Adrenal gland (tissue), 12 donors: ENCODE results near the gene ASTN2. TPM values are rescaled to one million over a fixed set of nuclear protein-coding genes. Genes with fewer than 3 reads are reported as not detected.

Experiments used
- DNase-seq, 7 donors: peaks; one replicate each; pipeline ENCODE4 v3.0.0-alpha.2; 2019 to 2020
- H3K27ac ChIP-seq, 5 donors: fragments of 200-600 bp; sonication (generic) in 4 of 5; 1 replicate in 3 of 5; 2 replicates in 2 of 5; pipeline versions ENCODE4 v1.5.1 to v1.8.0; 2016 to 2020; ENCODE audit warnings: mild to moderate bottlenecking in 1 of 5
- H3K27me3 ChIP-seq: fragments of 200-600 bp; 2 replicates; pipeline ENCODE4 v1.8.0; 2021
- H3K36me3 ChIP-seq, 2 donors: fragments of 200-600 bp; replicated peaks in 1 of 2; 1 replicate in 1 of 2; 2 replicates in 1 of 2; pipeline versions ENCODE4 v1.5.1 to v1.8.0; 2018 to 2022
- H3K4me1 ChIP-seq, 2 donors: fragments of 200-600 bp; replicated peaks in 1 of 2; 1 replicate in 1 of 2; 2 replicates in 1 of 2; pipeline versions ENCODE4 v1.5.1 to v1.8.0; 2018 to 2021
- H3K4me3 ChIP-seq, 4 donors: fragments of 200-600 bp; sonication (generic) in 3 of 4; one replicate each; pipeline ENCODE4 v1.5.1; 2016 to 2018
- H3K9me3 ChIP-seq, 3 donors: fragments of 200-600 bp; sonication (generic) in 1 of 3; replicated peaks in 1 of 3; 1 replicate in 2 of 3; 2 replicates in 1 of 3; pipeline versions ENCODE4 v1.5.1 to v1.8.0; 2016 to 2021
- POLR2A ChIP-seq, 2 donors: fragments of 450-650 bp; IDR thresholded peaks; one replicate each; pipeline ENCODE4 v1.6.1; 2017; ENCODE audit warnings: antibody characterized with exemption in 2 of 2, mild to moderate bottlenecking in 2 of 2, moderate library complexity in 1 of 2
- WGBS, 4 donors: extraction: QIAGEN DNeasy Blood & Tissue Kit in 2 of 4; methylation state at CpG; one replicate each; pipeline versions ENCODE4 v1.1.5 to v1.1.7; 2013 to 2017; 5-methylcytosine and 5-hydroxymethylcytosine counted together
- intact Hi-C, 2 donors: fragments of 100-400 bp; cut with DNase I; formaldehyde crosslinking; loops; one replicate each; pipeline versions ENCODE4 v1.14.1 to v1.15.0; 2022 to 2023
- polyA plus RNA-seq, 3 donors: library from polyadenylated mRNA; stranded (reverse); fragments of 200-250 nt in 2 of 3; fragments of 350-450 nt in 1 of 3; fragmentation: Illumina TruSeq in 1 of 3; extraction: RNeasy Lipid Tissue Mini Kit (QIAGEN cat#74804) in 1 of 3; gene quantifications; one replicate each; pipeline ENCODE4 v1.2.3, GENCODE V29; 2013 to 2014
- total RNA-seq, 9 donors: library from RNA; depleted of rRNA in 4 of 9; stranded (reverse); fragments of >200 nt in 4 of 9; fragments of 120-200 nt in 1 of 9; fragmentation: NEBNext Ultra II Directional in 1 of 9; extraction: Animal tissue kit (Norgen Biotek cat#: 25700) in 1 of 9; gene quantifications; one replicate each; pipeline versions ENCODE4 v1.1.0 to v1.2.4, GENCODE V29; 2013 to 2023
- TF ChIP-seq, protein P1 (sequence below), 6 experiments: fragments of 450-650 bp in 4 of 6; fragments of 200-600 bp in 2 of 6; sonication (generic) in 1 of 6; IDR thresholded peaks; 1 replicate in 5 of 6; 2 replicates in 1 of 6; pipeline versions ENCODE4 v1.5.1 to v1.8.0; 2016 to 2021; ENCODE audit warnings: antibody characterized with exemption in 6 of 6, mild to moderate bottlenecking in 2 of 6, moderate library complexity in 1 of 6
- donor health status: healthy with polysubstance abuse.
- donor health status: Bipolar disorder and iron deficiency.
- donor health status: DM: yes; HTN: yes; CAD: no.
- donor health status: DM: no; HTN: no; CAD: no.
- donor health status: DM: no; HTN: no; CAD: no.
- donor health status: DM: yes; HTN: yes; CAD: no.

ASTN2 gene
- total and polyA plus RNA-seq, 12 donors, result 2.5 to 15.6 (median 6.8) TPM

DNA sequence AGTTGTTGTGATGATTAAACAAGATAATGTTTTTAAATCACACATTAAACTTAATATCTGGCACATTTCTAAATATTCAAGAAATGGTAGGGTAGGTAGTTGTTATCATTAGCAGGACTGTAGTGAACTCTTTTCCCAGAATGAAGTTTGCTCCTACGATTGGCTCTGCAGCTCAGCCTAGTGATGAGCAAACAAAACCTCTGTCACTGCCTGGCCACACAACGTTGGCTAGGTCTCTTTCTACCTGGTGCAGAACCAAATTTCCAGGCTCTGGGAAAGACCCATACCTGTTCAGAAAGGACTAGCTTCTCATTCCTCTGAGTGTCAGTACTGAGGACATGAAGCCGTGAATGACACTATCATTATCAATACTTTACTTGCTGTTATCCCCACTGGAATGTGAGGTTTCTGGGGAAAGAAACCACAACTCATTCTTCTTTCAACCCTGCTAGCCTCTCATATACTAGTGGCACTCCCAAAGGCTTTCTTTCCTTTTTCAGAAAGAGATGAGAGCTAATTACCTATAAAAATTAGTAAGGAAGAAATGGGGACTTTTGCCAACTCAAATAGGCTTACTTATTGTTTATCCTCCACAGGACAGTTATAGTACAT is 947.0 kb downstream of the ASTN2 start:
- Histone ChIP-seq H3K36me3 (no peaks in the 10 kb centered on the region), H3K9me3 (no peaks in the 10 kb centered on the region), H3K27me3 (no peaks in the 10 kb centered on the region), H3K27ac (no peak overlapping the region), H3K4me3 (no peak overlapping the region), H3K4me1 (no peaks in the 10 kb centered on the region)
- intact Hi-C loops, result no loop called here
- DNase-seq, result no peak
- 84 to 96% (median 85%) methylated on average over 3 of the region's 3 CpGs for WGBS, 4 donors
- TF ChIP-seq POLR2A (IDR thresholded peaks at IDR 0.05), result no peak
- TF ChIP-seq, protein P1, sequence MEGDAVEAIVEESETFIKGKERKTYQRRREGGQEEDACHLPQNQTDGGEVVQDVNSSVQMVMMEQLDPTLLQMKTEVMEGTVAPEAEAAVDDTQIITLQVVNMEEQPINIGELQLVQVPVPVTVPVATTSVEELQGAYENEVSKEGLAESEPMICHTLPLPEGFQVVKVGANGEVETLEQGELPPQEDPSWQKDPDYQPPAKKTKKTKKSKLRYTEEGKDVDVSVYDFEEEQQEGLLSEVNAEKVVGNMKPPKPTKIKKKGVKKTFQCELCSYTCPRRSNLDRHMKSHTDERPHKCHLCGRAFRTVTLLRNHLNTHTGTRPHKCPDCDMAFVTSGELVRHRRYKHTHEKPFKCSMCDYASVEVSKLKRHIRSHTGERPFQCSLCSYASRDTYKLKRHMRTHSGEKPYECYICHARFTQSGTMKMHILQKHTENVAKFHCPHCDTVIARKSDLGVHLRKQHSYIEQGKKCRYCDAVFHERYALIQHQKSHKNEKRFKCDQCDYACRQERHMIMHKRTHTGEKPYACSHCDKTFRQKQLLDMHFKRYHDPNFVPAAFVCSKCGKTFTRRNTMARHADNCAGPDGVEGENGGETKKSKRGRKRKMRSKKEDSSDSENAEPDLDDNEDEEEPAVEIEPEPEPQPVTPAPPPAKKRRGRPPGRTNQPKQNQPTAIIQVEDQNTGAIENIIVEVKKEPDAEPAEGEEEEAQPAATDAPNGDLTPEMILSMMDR (IDR thresholded peaks at IDR 0.05), result no peak

GRCh38 chr9:116466271-116467235 is 948.3 kb downstream of the ASTN2 start:
- Histone ChIP-seq H3K4me1 (no peaks in the 10 kb centered on the region), H3K4me3 (no peak overlapping the region), H3K27me3 (no peaks in the 10 kb centered on the region), H3K27ac (no peak overlapping the region), H3K36me3 (no peaks in the 10 kb centered on the region), H3K9me3 (no peaks in the 10 kb centered on the region)
- intact Hi-C loops, result no loop called here
- no peak for DNase-seq
- no peak for TF ChIP-seq POLR2A (IDR thresholded peaks at IDR 0.05)
- TF ChIP-seq, protein P1 (IDR thresholded peaks at IDR 0.05), result no peak
- 52 to 72% (median 66%) methylated on average over 5 of the region's 5 CpGs for WGBS, 4 donors

DNA sequence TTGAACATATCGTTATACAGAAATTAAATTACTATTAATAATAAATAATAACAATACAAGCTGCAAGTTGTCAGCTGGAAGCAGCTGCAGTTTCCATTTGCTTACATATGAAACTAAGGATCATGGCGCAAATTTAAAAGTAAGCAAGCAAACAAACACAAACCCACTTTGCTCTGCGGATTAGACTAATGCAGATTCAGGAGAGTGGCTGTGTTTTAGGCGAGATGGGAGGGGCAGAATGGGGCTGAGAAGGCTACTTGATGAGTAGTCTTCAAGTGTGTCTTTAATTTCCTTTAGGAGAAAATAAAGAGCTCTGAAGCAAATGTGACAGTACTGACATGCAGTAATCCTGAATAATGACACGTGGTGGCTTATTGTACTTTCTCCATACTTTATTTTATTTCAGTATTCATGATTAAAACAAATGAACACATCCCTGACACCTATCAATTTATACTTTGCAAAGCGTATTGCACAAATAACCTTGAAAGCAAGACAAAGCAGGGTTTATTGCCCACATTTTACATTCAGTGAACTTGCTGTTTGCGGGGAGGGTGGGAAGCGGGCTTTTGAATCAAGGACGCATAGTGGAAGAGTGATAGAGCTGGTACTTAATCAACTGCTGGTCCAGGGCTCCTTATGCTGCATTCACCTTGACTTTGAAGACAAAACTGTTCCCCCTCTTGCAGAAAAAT is 949.1 kb downstream of the ASTN2 start:
- 86 to 89% (median 88%) methylated on average over 9 of the region's 9 CpGs for WGBS, 4 donors
- intact Hi-C loops, result no loop called here
- Histone ChIP-seq H3K27me3 (no peaks in the 10 kb centered on the region), H3K4me1 (no peaks in the 10 kb centered on the region), H3K27ac (no peak overlapping the region), H3K9me3 (no peaks in the 10 kb centered on the region), H3K36me3 (no peaks in the 10 kb centered on the region), H3K4me3 (no peak overlapping the region)
- no peak for TF ChIP-seq POLR2A (IDR thresholded peaks at IDR 0.05)
- TF ChIP-seq, protein P1 (IDR thresholded peaks at IDR 0.05), result no peak
- no peak for DNase-seq

- WGBS, 4 donors, result 88 to 90% (median 89%) methylated on average over 12 of the region's 12 CpGs
- Histone ChIP-seq H3K4me3 (no peak overlapping the region), H3K27me3 (no peaks in the 10 kb centered on the region), H3K36me3 (no peaks in the 10 kb centered on the region), H3K9me3 (no peaks in the 10 kb centered on the region), H3K4me1 (no peaks in the 10 kb centered on the region), H3K27ac (no peak overlapping the region)
- TF ChIP-seq, protein P1 (IDR thresholded peaks at IDR 0.05), result no peak
- TF ChIP-seq POLR2A (IDR thresholded peaks at IDR 0.05), result no peak
- DNase-seq, result no peak
- intact Hi-C loops, result no loop called here
Observed at GRCh38 chr9:116464987-116465571, 949.8 kb downstream of the ASTN2 start.
